SIG-M5 treated with dmso at 0.1 percent for 504 hours (cell line): ENCODE measurements around the gene GREM1.

ENCODE experiments used
- DNase-seq: peaks from one replicate; lab custom pipeline; 2025; ENCODE audit not compliant: unreplicated experiment; lab: John Stamatoyannopoulos, UW

GREM1 gene

GRCh38 chr15:32778391-32779176 lies 60.8 kb downstream of the GREM1 start:
- no peak for DNase-seq

GRCh38 chr15:32781781-32782180 lies 64.0 kb downstream of the GREM1 start:
- DNase-seq, result no peak

- no peak for DNase-seq
Measured at GRCh38 chr15:32784581-32784980, 66.8 kb downstream of the GREM1 start.

- no peak for DNase-seq
Measured at GRCh38 chr15:32786906-32787305, 69.1 kb downstream of the GREM1 start.

- DNase-seq, result no peak
Measured at GRCh38 chr15:32787949-32788348, 70.1 kb downstream of the GREM1 start.

GRCh38 chr15:32790352-32790999 lies 72.7 kb downstream of the GREM1 start:
- DNase-seq, result no peak

GRCh38 chr15:32792436-32792835 lies 74.6 kb downstream of the GREM1 start:
- no peak for DNase-seq
